ENCODE data around the gene ITGA11.

ITGA11 gene

DNA sequence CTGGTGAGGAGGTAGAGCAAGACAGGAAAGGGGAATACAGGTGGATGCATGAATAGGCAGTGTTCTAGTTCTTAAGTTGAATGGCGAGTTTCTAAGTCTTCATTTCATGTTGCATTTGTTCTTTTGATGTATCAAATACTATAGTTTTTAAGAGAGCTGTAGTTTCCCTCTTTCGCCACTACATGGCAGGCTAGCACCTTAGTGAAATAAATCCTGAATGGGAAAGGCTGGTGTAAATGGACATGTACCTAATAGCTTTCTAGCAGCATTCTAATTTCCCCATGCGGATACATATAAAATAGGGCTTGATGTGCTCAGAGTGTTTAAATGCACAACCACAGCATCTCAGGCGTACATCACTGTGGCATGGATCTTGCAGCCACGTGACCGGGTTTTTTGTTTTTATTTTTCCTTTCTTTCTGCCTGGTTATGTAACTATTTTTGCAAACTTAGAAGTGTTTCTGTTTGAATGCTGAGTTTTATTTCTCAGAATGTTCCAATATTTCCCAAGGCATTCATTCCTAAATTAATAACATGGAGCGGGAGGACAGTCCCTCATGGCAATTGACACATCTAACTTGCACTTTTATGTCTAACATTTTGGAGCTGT is 178.9 kb downstream of the ITGA11 start:
- peak; percentile 77 for DNase-seq (ENCODE audit: low spot score)

DNA sequence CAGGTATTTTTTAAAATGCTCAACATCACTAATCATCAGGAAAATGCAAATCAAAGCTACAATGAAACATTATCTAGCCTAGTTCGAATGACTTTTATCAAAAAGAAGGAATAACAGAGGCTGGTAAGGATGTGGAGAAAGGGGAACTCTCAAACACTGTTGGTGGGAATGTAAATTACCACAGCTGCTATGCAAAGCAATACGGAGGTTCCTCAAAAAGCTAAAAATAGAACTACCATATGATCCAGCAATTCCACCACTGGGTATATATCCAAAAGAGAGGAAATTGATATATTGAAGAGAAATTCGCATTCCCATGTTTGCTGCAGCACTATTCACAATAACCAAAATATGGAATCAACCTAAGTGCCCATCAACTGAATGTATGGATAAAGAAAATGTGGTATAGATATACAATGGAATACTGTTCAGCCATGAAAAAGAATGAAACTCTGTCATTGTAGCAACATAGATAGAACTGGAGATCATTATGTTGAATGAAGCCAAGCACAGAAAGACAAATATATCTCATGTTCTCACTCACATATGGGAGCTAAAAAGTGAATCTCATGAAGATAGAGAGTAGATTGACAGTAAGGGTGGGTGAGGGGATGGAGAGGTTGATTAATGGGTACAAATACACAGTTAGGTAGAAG is 182.8 kb downstream of the ITGA11 start:
- DNase-seq (ENCODE audit: low spot score): no peak
- TF ChIP-seq, protein P1, sequence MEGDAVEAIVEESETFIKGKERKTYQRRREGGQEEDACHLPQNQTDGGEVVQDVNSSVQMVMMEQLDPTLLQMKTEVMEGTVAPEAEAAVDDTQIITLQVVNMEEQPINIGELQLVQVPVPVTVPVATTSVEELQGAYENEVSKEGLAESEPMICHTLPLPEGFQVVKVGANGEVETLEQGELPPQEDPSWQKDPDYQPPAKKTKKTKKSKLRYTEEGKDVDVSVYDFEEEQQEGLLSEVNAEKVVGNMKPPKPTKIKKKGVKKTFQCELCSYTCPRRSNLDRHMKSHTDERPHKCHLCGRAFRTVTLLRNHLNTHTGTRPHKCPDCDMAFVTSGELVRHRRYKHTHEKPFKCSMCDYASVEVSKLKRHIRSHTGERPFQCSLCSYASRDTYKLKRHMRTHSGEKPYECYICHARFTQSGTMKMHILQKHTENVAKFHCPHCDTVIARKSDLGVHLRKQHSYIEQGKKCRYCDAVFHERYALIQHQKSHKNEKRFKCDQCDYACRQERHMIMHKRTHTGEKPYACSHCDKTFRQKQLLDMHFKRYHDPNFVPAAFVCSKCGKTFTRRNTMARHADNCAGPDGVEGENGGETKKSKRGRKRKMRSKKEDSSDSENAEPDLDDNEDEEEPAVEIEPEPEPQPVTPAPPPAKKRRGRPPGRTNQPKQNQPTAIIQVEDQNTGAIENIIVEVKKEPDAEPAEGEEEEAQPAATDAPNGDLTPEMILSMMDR (IDR thresholded peaks at IDR 0.05; ENCODE audit: extremely low read depth, missing control alignments): no peak

More for the DNA sequence above, 178.9 kb downstream of the ITGA11 start:
- TF ChIP-seq, protein P1 (IDR thresholded peaks at IDR 0.05; ENCODE audit: extremely low read depth, missing control alignments): peak; percentile 62

Measured in GM20000 (cell line).